HG02943 (cell line): ENCODE data around the gene TBX1.
A peak's percentile ranks its signal among the peaks of the same experiment; 100 is the strongest.
"Not testable (repeated sequence)": the region's sequence is repeated elsewhere in the genome, so short reads cannot be mapped to it uniquely, and the experiment has no call there.

ENCODE experiments used
- ATAC-seq: cut with Tn5 transposase; IDR thresholded peaks from one replicate; pipeline ENCODE4 v1.9.1; 2021; ENCODE audit warnings: mild to moderate bottlenecking, low read depth, moderate library complexity; ENCODE audit not compliant: unreplicated experiment

Gene TBX1

DNA sequence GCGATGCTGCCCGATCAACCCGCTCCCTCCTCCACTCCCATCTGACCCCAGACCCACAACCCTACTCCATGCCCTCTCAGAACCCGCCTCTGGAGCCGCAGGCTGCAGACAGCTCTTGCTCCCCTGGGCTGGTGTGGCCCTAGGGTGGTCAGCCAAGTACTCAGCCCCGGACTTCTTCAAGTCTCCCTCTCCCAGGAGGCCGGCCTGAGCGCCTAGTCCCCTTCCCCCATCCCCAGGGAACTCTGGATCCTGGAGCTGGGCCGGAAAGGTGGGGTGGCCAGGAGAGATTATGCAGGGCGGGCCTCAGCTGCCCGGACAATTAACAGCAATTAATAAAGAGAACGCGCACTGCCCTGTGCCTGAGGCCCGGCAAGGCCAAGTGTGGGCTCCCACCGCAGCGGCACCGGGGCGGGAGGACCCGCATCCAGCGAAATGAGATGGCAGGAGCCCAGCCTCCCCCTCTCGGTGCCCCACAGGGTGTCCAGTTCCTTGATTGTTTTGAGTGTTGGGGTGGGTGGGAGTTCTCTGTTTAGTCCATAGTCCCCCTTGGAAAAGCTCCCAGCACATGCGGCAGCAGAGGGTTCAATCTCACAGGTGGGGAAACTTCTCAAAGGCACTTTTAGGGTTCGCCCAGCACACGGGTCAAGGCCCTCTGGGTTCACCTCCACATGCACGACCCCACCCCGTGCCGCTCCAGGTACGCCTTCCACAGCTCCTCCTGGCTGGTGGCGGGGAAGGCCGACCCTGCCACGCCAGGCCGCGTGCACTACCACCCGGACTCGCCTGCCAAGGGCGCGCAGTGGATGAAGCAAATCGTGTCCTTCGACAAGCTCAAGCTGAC, 3.1 kb downstream of the TBX1 start:
- ATAC-seq: no peak

DNA sequence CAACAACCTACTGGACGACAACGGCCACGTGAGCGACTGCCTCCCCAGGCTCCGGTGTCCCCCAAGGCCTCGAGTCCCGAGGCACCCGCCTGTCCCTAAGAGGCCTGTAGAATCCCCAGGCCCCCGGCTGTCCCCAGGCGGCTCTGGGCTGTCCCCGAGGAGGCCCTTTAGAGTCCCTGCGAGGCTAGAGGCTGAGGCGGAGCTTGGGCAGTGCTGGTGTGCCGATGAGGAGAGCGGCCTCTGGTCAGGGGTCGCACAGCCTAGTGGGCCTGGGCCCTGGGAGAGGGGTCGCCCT, 3.7 kb downstream of the TBX1 start:
- ATAC-seq: no peak

DNA sequence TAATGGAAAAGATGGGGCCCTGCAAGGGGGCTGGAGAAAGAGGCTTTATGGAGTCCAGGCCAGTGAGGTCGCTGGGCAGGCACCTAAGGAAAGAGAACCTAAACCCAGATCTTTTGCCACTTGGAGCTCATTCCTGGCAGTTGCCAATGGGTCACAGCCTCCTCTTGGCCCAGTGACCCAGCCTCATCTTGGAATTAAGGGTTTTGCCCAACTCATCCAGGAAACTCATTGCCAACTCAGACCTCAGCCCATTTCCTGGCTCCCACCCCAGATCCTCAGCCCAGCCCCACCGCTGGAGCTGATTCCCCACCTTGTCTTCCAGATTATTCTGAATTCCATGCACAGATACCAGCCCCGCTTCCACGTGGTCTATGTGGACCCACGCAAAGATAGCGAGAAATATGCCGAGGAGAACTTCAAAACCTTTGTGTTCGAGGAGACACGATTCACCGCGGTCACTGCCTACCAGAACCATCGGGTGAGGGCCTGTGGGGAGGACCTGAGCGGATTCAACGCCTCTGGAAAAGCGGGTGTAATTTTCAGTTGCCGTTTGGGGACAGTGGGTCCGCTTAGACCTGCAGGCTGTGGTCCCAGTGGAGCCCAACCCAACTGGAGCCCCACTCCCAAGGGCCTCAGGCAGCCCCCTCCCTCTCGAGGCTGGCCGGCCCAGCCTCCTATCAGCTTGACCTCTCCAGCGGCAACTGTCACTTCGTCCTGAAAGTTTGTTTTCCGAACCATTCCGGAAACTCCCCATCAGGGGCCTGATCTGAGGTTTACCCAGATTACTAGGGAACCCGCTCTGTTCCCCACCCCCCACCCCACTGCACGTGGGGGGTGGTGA, 4.3 kb downstream of the TBX1 start:
- ATAC-seq: no peak

DNA sequence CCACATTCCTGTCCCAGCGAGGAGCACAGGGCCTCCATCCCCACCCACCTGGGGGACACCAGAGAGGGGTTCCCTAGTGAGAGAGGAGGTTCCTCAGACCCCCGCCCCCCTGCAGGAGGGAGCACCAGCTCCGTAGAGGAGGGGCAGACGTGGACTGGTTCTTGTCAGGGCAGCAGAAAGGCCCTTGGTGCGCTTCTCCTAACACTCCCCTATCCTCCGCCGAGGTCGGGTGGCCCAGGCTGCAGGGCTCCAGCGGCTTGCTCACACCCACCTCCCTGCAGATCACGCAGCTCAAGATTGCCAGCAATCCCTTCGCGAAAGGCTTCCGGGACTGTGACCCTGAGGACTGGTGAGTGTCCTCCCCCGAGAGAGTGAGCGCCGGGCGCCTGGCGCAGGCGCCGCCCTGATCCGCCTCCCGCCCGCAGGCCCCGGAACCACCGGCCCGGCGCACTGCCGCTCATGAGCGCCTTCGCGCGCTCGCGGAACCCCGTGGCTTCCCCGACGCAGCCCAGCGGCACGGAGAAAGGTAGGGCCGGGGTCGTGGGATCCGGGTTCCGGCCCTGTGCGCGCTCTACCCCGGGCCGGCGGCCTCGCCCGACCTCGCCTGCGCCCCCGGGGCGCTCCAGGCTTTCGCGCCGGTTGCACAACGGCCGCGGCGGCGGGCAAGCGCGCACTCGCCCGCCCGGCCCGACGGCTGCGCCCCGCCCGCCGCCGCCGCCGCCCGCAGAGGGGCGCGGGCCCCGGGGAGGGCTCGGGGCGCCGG, 5.1 kb downstream of the TBX1 start:
- no peak for ATAC-seq

DNA sequence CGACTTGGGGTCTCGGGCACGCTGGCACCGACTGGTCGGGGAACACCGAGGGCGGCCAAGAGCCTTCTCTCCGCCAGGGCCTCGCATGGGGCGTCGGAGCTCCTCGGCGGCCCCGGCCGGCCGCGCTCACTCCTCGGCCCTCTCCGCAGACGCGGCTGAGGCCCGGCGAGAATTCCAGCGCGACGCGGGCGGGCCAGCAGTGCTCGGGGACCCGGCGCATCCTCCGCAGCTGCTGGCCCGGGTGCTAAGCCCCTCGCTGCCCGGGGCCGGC, 5.6 kb downstream of the TBX1 start:
- ATAC-seq: no peak

DNA sequence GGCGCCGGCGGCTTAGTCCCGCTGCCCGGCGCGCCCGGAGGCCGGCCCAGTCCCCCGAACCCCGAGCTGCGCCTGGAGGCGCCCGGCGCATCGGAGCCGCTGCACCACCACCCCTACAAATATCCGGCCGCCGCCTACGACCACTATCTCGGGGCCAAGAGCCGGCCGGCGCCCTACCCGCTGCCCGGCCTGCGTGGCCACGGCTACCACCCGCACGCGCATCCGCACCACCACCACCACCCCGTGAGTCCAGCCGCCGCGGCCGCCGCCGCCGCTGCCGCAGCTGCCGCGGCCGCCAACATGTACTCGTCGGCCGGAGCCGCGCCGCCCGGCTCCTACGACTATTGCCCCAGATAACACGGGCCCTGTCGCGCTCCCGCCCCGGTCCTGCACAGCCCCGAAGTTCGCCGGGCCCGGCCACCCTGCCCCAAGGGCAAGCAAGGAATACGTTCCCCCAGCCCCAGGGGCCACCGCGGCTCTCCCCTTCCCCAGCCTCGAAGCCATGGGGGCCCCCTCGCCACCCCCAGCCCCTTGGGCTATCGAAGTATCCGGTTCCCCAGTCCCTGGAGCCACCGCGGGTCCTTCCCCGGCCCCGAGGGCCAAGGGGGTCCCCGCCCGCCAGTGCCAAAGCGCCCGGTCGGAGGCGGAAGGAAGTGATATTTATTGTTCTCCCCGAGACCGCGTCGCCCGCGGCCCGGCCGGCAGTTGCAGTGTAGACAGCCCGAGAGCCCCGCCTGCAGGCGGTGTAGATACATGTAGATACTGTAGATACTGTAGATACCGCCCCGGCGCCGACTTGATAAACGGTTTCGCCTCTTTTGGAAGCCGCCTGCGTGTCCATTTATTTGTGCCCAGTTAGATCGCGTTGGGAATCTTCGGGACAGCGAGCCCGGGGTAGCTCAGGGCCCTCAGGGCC, 6.2 kb downstream of the TBX1 start:
- ATAC-seq: no peak

DNA sequence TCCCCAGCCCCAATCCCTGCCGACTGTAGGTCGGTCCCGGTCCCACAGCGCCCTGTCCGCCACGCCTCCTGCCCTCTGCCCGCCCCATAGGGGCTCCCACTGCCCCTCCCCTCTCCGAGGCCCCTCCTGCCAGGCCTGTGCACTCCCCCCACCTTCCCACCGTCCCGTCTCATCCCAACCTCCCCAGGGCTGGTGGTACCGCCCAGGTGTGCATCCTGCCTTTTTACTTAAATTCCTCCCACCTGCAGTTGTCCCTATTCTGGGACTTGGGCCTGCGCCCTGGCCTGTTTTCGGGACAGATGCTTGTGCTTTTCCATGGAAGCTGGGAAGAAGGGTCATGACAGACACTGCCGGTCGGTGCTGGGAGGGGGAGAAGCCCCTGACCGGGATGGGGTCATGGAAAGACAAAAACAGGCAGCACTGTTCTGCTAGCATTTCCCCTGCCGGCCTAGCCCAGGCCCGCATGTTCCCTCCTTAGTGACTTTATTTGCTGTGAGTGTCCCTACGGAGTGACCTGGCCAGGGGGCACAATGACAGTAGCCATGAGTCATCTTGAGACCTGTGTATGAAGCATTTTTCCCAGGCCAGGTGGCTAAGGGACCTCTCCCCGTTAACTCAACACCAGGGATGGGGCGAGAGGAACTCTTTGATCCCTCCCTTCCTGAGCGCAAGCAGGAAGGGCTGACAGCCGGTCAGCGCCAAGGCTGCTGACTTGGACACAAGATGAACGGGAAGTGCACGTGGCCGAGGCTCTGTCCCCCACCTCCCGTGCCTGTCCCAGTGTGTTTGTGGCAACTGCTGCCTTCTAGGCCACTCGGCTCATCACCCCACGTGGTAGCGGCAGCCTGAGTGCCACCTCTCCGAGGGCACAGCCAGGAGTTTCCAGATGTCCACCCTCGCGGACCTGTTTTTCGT, 7.1 kb downstream of the TBX1 start:
- no peak for ATAC-seq

DNA sequence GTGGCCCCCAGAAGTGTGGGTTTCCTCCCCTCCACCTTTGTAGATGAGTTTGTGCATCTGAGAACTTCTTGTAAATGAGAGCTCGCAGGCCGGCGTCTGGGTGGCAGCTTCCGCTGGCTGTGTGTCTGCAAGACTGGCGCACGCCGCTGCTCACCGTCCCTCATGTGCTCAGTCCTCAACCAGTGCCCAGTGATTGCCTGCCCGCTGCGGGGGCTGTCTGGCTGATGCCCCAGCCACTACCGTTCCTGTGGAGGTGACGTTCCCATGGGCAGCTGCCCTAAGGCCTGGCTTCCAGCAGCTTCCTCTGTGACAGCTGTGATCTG, 8.8 kb downstream of the TBX1 start:
- ATAC-seq: no peak

DNA sequence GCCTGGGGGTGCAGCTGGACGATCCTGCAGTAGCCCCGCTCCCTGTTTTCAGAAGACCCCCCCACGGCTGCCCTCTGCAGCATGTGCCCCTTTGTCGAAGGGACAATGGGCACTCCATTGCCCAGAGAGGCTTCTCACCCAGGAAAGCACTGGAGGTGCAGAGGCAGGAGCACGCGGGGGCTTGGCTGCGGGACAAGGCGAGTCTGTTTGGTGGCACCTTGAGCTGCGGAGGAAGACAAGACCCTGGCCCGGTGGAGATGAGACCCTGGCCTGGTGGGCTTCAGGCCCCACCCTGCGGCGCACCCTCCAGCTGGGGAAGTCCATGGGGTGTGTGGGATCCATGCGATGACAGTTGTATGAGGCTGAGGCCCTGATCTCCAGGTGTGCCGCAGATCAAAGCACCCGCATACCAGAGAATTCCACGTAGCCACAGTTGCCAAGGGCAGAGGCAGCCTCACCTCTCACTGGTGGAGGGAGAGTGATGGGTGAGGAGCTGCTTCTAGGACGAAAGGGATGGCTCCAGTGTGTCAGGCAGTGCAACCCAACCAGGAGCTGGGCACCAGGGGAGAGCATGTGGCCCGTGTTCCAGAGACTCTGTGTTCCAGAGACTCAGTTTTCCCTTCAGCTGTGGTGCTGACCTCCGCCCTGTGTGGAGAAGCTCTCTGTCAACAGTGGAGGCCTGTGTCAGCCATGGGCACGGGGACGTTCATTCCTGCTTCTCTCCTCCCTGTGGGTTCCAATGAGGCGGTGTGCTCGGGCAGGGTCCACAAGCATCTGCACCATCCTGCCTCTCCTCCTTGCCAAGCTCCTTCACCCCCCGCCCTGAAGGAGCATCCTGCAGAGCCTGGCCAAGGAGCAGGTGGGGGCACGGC, 10.0 kb downstream of the TBX1 start:
- ATAC-seq: no peak

DNA sequence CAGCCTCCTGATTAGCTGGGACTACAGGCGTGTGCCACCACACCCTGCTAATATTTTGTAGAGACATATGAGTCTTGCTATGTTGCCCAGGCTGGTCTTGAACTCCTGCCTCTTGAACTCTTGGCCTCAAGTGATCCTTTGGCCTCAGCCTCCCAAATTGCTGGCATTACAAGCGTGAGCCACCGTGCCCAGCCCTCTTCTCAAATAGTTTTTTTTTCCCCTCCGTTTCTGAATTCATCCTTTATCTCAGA, 11.8 kb downstream of the TBX1 start:
- ATAC-seq: no peak

DNA sequence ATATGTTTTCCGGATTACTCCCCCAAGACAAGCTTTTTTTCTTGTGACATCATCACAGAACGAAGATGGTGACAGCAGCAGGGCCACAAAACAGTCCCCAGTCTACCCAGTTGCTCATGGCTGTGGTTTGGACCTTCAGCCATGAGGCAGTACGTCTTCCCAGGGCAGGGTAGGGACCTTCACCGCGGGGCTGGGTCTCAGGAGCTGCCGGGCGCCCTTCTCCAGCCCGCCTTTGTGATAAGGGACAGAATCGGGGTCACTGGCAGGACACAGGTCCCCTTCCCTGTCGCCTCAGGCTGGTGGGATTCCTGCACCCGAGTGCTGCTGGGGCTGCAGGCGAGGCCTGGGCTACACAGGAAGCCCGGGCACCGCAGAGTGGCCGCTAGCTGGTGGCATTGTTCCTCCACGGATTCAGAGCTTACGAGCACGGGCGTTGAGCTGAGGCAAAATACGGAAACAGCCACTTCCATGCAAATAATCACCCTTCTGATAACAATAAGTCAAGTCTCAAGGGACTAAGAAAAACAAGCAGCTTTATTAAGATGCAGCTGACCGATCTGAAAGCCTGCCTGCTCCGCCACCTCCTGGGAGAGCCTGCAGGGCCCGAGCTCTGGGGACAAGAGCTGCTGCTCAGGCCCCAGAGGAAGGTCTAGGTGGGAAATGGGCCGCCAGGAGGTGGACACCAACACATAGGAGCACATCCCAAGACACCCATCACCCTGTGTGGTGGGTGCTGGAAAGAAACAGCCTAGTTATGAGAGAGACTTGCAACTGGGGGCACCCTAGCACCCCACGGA, 12.3 kb downstream of the TBX1 start:
- peak; percentile 58 for ATAC-seq

DNA sequence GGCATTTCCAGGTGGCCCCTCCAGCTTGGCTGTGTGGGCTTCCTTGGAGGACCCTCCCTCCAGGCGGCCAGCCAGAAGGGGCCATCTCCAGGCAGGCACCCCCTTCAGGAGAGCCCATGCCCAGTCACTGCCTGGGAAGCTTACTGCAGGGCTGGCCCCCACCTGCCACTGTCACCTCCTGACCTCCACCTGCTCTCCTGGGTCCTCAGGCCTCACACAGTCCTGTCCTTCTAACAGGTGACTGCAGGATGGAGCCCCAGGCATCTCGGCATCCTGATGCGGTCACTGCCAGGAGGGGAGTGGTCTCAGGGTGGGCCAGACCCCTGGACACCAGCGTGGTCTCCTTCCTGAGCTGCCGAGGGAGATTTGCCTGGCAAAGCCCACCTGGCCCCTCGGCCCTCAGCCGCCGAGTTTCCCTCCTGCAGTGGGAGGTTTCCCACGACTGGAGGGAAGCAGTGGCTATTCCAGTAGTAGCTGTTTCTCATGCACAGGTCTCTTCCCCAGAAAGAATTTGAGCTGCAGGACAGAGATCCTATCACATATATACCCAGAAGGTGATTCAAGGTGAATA, 13.0 kb downstream of the TBX1 start:
- ATAC-seq: no peak

DNA sequence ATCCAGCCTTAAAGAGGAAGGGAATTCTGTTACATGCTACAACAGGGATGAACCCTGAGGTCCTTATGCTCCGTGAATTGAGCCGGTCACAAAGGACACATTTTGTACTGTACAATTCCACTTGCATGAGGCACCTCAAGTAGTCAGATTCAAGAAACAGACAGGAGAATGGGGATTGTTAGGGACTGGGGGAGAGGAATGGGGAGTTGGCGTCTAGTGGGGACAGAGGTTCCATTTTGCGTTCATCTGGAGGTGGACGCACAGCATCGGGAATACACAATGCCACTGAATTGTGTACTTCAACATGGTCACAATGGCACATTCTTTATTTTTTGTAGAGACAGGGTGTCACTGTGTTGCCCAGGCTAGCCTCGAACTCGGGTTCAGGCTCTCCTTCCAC, 14.1 kb downstream of the TBX1 start:
- no peak for ATAC-seq

DNA sequence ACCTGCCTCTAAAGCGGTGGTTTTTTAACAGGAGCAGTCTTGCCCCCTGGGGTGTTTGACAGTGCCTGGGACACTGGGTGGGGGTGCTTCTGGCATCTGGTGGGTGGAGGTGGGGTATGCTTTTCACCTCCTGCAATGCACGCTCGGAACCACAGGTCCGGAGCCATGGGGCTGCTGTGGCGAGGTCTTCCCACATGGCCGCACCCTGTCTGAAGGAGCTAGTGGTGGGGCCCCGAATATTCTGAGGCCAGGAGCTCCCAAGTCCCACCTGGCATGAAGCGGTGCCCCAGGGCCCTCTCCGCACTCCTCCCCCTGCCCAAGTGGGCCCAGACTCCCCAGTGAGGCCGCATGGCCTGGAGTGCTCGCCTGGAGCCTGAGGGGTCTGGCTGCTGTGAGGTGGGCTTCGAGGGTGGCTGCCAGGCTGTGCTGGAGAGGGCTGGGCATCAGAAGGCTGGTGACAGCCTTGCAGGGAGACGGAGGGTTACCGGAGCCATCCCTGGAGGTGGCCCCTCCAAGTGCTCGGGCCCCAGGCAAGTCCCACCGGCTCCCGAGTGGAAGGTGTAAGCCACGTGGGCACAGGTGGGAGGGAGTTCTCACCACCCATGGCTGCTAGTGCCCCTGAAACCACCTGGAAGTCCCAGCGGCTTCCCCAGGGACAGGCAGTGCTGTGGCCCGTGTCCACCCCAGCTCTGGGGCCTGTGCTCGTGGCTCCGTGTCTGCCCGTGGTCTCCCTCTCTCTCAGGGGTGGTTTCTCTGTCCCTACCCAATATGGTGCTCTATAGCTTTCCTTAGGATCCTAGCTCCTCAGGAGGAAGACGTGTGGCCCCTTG, 15.1 kb downstream of the TBX1 start:
- no peak for ATAC-seq

DNA sequence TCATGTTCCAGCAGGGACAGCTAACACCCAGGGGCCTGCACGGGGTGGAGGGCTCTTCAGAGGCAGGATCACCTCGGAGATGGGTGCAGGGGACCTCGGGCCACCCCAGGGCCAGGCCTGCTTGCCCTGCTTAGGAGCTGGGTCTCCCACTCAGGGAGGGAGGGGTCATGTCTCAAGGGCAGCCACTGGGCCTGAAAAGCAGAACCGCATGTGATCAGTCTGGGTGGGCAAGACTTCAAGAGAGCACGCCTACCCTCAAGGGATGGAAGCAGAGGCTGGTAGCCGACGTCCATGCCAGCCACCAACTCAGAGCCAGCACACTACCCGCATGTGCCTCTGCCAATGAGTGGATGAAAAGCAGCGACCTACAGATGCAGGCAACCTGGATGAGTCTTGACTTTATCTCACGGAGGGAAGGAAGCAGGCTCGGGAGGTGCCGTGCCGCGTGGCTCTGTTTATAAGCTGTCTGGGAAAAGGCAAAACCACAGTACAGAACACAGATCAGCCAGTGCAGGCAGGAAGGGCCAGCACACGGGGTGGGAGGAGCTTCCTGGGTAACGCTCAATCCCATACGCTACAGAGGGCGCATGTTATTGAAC, 16.0 kb downstream of the TBX1 start:
- ATAC-seq: no peak

DNA sequence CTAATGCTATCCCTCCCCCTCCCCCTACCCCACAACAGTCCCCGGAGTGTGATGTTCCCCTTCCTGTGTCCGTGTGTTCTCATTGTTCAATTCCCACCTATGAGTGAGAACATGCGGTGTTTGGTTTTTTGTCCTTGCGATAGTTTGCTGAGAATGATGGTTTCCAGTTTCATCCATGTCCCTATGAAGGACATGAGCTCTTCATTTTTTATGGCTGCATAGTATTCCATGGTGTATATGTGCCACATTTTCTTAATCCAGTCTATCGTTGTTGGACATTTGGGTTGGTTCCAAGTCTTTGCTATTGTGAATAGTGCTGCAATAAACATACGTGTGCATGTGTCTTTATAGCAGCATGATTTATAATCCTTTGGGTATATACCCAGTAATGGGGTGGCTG, 16.6 kb downstream of the TBX1 start:
- ATAC-seq: not testable (repeated sequence)

DNA sequence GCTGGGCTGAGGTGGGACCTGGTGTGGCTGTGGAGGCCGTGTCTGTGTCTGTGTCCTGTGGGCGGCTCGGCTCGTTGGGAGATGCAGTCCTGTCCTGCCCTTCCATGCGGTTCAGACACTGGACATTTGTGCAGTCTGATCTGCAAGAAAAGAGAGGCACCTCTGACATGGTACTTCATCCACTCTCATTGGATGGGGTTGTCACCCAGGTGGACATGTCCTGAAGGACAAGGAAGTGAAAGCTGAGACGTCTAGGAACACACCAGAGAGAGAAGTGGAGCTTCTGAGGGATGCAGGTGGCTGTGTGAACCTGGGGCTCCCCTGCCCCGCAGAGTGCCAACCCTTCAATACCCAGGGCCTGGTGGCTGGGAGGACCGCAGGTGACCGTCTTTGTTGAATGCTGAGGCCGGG, 18.4 kb downstream of the TBX1 start:
- ATAC-seq: no peak
